B cell (primary cell): Measurements from ENCODE around the gene ZBTB46. TPM values are rescaled to one million over a fixed set of nuclear protein-coding genes. Genes with fewer than 3 reads are reported as not detected.

ENCODE experiments used
- ATAC-seq: fragments of 200-7000 bp; cut with Tn5 transposase; one replicate; pipeline ENCODE4 v1.10.0; 2021; ENCODE audit warnings: low read depth, mild to moderate bottlenecking, moderate number of reproducible peaks, moderate library complexity
- CTCF ChIA-PET: fragments of 350-600 bp; sonication (Branson Sonifier 250); formaldehyde crosslinking; loops from one replicate; lab custom pipeline; 2021; ENCODE audit warnings: antibody characterized with exemption, inconsistent platforms; lab: Charles Lee
- POLR2A ChIA-PET: fragments of 350-600 bp; sonication (Branson Sonifier 250); formaldehyde crosslinking; loops from one replicate; lab custom pipeline; 2021; ENCODE audit warnings: antibody characterized with exemption; lab: Charles Lee
- DNase-seq: peaks from one replicate; pipeline ENCODE4 v3.0.0; 2013
- H2AFZ ChIP-seq: 2 replicates; pipeline ENCODE4 v1.6.1; 2012; ENCODE audit warnings: mild to moderate bottlenecking, low read depth, low read length; ENCODE audit not compliant: insufficient read depth, poor library complexity, severe bottlenecking
- H3K27ac ChIP-seq, 2 donors: 1 replicate in 1 of 2; 2 replicates in 1 of 2; pipeline ENCODE4 v1.5.1; 2012 to 2013; ENCODE audit warnings: low read length in 2 of 2, mild to moderate bottlenecking in 2 of 2, moderate library complexity in 1 of 2
- H3K27me3 ChIP-seq, 4 experiments: fragments of 200-600 bp in 1 of 4; sonication (generic) in 1 of 4; replicated peaks in 1 of 4; 1 replicate in 2 of 4; 2 replicates in 2 of 4; pipeline versions ENCODE4 v1.6.1 to v1.7.0; 2013 to 2016; ENCODE audit warnings: low read length in 3 of 4, mild to moderate bottlenecking in 2 of 4, mixed read lengths in 1 of 4, moderate library complexity in 1 of 4; ENCODE audit not compliant: insufficient read depth in 4 of 4, control insufficient read depth in 3 of 4; ENCODE audit errors: control extremely low read depth in 1 of 4
- H3K36me3 ChIP-seq, 2 experiments: replicated peaks in 1 of 2; 1 replicate in 1 of 2; 2 replicates in 1 of 2; pipeline versions ENCODE4 v1.6.1 to v1.7.1; 2013; ENCODE audit warnings: low read length in 1 of 2; ENCODE audit not compliant: insufficient read depth in 2 of 2, control insufficient read depth in 1 of 2; ENCODE audit errors: control extremely low read depth in 1 of 2, extremely low read depth in 1 of 2
- H3K4me1 ChIP-seq, 2 donors: fragments of 200-600 bp in 1 of 2; sonication (generic) in 1 of 2; 1 replicate in 1 of 2; 2 replicates in 1 of 2; pipeline versions ENCODE4 v1.5.1 to v1.6.1; 2013 to 2017; ENCODE audit warnings: low read length in 2 of 2; ENCODE audit not compliant: control insufficient read depth in 2 of 2, insufficient read depth in 2 of 2
- H3K4me2 ChIP-seq: replicated peaks from 2 replicates; pipeline ENCODE3; 2012; ENCODE audit warnings: mild to moderate bottlenecking, low read depth, low read length; ENCODE audit not compliant: poor library complexity, severe bottlenecking
- H3K4me3 ChIP-seq, 5 experiments: fragments of 200-600 bp in 1 of 5; sonication (generic) in 1 of 5; 1 replicate in 3 of 5; 2 replicates in 2 of 5; pipeline versions ENCODE4 v1.5.1 to v1.7.0; 2011 to 2016; ENCODE audit warnings: low read length in 4 of 5, mild to moderate bottlenecking in 4 of 5, low read depth in 2 of 5, control low read depth in 1 of 5, moderate library complexity in 1 of 5; ENCODE audit not compliant: insufficient read depth in 1 of 5; ENCODE audit errors: control extremely low read depth in 1 of 5, extremely low read depth in 1 of 5
- H3K79me2 ChIP-seq: fragments of 200-600 bp; sonication (generic); one replicate; pipeline ENCODE4 v1.6.0; 2016; ENCODE audit warnings: low read length; ENCODE audit not compliant: control insufficient read depth, insufficient read depth
- H3K9ac ChIP-seq: fragments of 200-600 bp; sonication (generic); 2 replicates; pipeline ENCODE4 v1.6.1; 2017; ENCODE audit warnings: mild to moderate bottlenecking, low read length, moderate library complexity
- H3K9me3 ChIP-seq, 3 donors: one replicate each; pipeline versions ENCODE4 v1.6.1 to v1.7.1; 2013; ENCODE audit warnings: low read length in 2 of 3; ENCODE audit not compliant: control insufficient read depth in 2 of 3, insufficient read depth in 1 of 3; ENCODE audit errors: control extremely low read depth in 1 of 3
- H4K20me1 ChIP-seq: 2 replicates; pipeline ENCODE4 v1.6.0; 2012; ENCODE audit warnings: mild to moderate bottlenecking, low read length; ENCODE audit not compliant: insufficient read depth, control insufficient read depth, poor library complexity, severe bottlenecking
- H3K27ac Mint-ChIP-seq: one replicate; pipeline ENCODE4 v1.8.0; 2021; ENCODE audit warnings: mixed read lengths
- H3K27me3 Mint-ChIP-seq: one replicate; pipeline ENCODE4 v1.8.0; 2021; ENCODE audit warnings: mixed read lengths
- H3K4me1 Mint-ChIP-seq: one replicate; pipeline ENCODE4 v1.8.0; 2021; ENCODE audit warnings: mixed read lengths
- H3K4me3 Mint-ChIP-seq: one replicate; pipeline ENCODE4 v1.8.0; 2021; ENCODE audit warnings: mixed read lengths
- H3K9me3 Mint-ChIP-seq: one replicate; pipeline ENCODE4 v1.8.0; 2022; ENCODE audit warnings: mixed read lengths; ENCODE audit not compliant: insufficient read depth
- CTCF ChIP-seq: fragments of 200-600 bp; IDR thresholded peaks from one replicate; pipeline ENCODE4 v1.8.0; 2022; ENCODE audit warnings: antibody characterized with exemption, mild to moderate bottlenecking
- EZH2 ChIP-seq: IDR thresholded peaks from 2 replicates; pipeline ENCODE4 v1.6.1; 2012; ENCODE audit warnings: borderline replicate concordance, low read depth, mild to moderate bottlenecking, moderate library complexity, low read length; ENCODE audit not compliant: insufficient read depth, poor library complexity, severe bottlenecking
- WGBS: methylation state at CpG from one replicate; pipeline ENCODE4 v1.1.5; 2013; ENCODE audit warnings: missing lambda C conversion rate; ENCODE audit not compliant: insufficient coverage; 5-methylcytosine and 5-hydroxymethylcytosine counted together
- intact Hi-C: fragments of 100-400 bp; cut with micrococcal nuclease; formaldehyde crosslinking; loops from one replicate; pipeline ENCODE4 v1.10.0; 2022
- polyA plus RNA-seq: library from polyadenylated mRNA; depleted of rRNA; stranded (reverse); fragments of >200 nt; gene quantifications from 2 replicates; pipeline ENCODE4 v1.2.3, GENCODE V29; 2012
- total RNA-seq, 2 donors: library from RNA; stranded (reverse); fragments of 120-200 nt in 1 of 2; gene quantifications; 1 replicate in 1 of 2; 2 replicates in 1 of 2; pipeline versions ENCODE4 v1.2.3 to v1.2.4, GENCODE V29; 2013 to 2022

Gene ZBTB46
- total and polyA plus RNA-seq, 2 donors (not counting 1 experiment from before 2014, with no cell fraction given): 0.16 to 0.64 TPM

GRCh38 chr20:63701329-63702035 lies 129.6 kb downstream of the ZBTB46 start:
- peaks cover 0 to 3% (median 0%) of the 10 kb centered on the region in 4 experiments for H3K27me3 ChIP-seq
- no peak for ATAC-seq
- Mint-ChIP-seq H3K27me3 (no peaks in the 10 kb centered on the region), H3K4me1 (peaks cover 13% of the 10 kb centered on the region), H3K9me3 (no peaks in the 10 kb centered on the region), H3K27ac (no peak overlapping the region), H3K4me3 (no peak overlapping the region)
- peak; percentile 12 for DNase-seq
- peaks cover 99% of the 10 kb centered on the region for H4K20me1 ChIP-seq
- no peak overlapping the region for H3K27ac ChIP-seq
- peaks cover 91% of the 10 kb centered on the region for H3K79me2 ChIP-seq
- ChIA-PET CTCF (no interaction called here), POLR2A (no interaction called here)
- H3K36me3 ChIP-seq: peaks cover 0 to 26% of the 10 kb centered on the region in 2 experiments
- peaks cover 17 to 18% of the 10 kb centered on the region in 2 donors for H3K4me1 ChIP-seq
- H3K9me3 ChIP-seq: no peaks in the 10 kb centered on the region
- intact Hi-C loops: no loop called here
- no peak overlapping the region for H3K9ac ChIP-seq
- TF ChIP-seq EZH2 (no peak), CTCF (no peak)
- 90% methylated on average over 13 of the region's 14 CpGs for WGBS
- H2AFZ ChIP-seq: no peak overlapping the region
- no peak overlapping the region for H3K4me2 ChIP-seq
- no peak overlapping the region for H3K4me3 ChIP-seq

GRCh38 chr20:63701051-63701328 lies 130.1 kb downstream of the ZBTB46 start:
- no peaks in the 10 kb centered on the region for H3K27me3 Mint-ChIP-seq
- no peak overlapping the region for H3K9ac ChIP-seq
- H3K4me2 ChIP-seq: no peak overlapping the region

More at GRCh38 chr20:63701051-63701328, 130.1 kb downstream of the ZBTB46 start:
- POLR2A ChIA-PET: no interaction called here
- H4K20me1 ChIP-seq: peaks cover 99% of the 10 kb centered on the region
- no peak overlapping the region for H2AFZ ChIP-seq
- no peak for TF ChIP-seq CTCF
- TF ChIP-seq EZH2: no peak
- H3K4me3 ChIP-seq: no peak overlapping the region
- CTCF ChIA-PET: no interaction called here
- H3K9me3 ChIP-seq: no peaks in the 10 kb centered on the region
- H3K9me3 Mint-ChIP-seq: no peaks in the 10 kb centered on the region
- ATAC-seq (no peak), DNase-seq (no peak)
- intact Hi-C loops: no loop called here
- no peak overlapping the region for H3K27ac ChIP-seq
- H3K4me1 Mint-ChIP-seq: peaks cover 16% of the 10 kb centered on the region
- H3K79me2 ChIP-seq: peaks cover 86% of the 10 kb centered on the region
- WGBS: 84% methylated on average over 5 of the region's 5 CpGs
- H3K27me3 ChIP-seq: peaks cover 0 to 3% (median 0%) of the 10 kb centered on the region in 4 experiments
- H3K4me3 Mint-ChIP-seq: no peak overlapping the region
- no peak overlapping the region for H3K27ac Mint-ChIP-seq
- H3K4me1 ChIP-seq: peaks cover 17 to 18% of the 10 kb centered on the region in 2 donors
- H3K36me3 ChIP-seq: peaks cover 0 to 21% of the 10 kb centered on the region in 2 experiments
